Measurements from ENCODE around the gene COMMD4.
"Not testable (repeated sequence)": the region's sequence is repeated elsewhere in the genome, so short reads cannot be mapped to it uniquely, and the experiment has no call there.

Gene COMMD4

DNA sequence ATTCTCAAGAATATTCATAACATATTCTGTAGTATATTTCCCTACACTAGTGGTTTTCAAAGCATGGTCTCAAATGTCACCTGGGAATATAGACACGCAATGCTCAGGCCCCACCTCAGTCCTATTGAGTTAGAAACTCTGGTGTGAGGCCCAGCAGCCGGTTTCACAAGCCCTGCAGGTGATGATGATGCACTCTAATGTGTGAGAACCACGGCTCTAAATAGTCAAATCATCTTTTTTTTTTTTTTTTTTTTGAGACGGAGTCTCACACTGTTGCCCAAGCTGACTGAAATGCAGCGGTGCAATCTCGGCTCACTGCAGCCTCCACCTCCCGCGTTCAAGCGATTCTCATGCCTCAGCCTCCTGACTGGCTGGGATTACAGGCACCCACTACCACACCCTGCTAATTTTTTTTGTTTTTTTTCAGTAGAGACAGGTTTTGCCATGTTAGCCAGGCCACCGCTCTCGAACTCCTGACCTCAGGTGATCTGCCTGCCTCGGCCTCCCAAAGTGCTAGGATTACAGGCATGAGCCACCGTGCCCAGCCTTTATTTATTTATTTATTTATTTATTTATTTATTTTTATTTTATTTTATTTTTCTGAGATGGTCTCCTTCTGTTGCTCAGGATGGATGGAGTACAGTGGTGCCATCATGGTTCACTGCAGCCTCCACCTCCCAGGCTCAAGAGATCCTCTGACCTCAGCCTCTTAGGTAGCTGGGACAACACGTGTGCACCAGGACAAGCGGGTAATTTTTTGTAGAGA is 2.0 kb upstream of the COMMD4 start:
- DNase-seq = not testable (repeated sequence)

DNA sequence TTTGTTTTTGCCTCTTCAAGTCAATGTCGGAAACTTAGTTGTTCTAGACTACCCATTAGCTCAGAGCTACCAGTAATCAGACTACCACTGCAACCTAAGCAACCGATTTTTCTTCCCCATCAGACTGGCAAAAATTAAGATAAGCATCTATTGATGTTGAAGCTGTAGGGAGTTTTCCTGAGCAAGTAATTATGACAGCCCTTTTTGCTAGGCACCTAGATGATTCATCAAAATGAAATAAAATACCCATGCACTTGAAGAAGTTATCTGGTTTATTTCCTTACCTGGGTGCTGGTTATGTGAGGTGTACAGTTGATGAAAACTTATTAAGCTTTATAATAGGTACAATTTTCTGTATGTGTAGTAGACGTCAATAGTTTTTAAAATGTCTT is 554 bp upstream of the COMMD4 start:
- DNase-seq = no peak

- DNase-seq = no peak
Measured at GRCh38 chr15:75338661-75339240, 2.9 kb downstream of the COMMD4 start.

- DNase-seq = no peak
Measured at GRCh38 chr15:75339531-75340240, 3.8 kb downstream of the COMMD4 start.

- no peak for DNase-seq
Measured at GRCh38 chr15:75342221-75342620, 6.4 kb downstream of the COMMD4 start.

GRCh38 chr15:75343953-75344352 is 8.1 kb downstream of the COMMD4 start:
- peak in 2 of 14 donors; percentile 14 to 45 for DNase-seq

DNA sequence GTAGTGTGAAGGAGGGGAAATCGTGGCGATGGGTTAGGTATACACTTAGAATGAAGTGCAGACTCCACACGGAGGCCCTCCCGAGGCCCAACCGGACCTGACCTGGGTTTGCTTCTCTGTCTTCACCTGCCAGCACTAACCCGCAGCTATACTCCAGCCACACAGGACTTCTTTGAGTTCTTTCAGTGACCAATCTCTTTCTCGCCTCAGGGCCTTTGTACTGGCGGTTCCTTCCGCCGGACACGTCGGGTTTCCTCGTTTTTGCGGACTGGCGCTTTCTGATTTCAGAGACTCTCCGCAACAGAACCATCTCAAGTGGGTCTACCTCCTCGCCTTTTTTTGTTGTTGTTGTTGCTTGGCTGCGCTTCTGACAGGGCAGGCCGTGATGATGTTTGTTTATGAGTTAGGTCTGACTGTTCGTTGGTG is 10.9 kb downstream of the COMMD4 start, which contains the start of gene NEIL1:
Gene NEIL1, plus strand, starts transcription at position 244 of the 426 bp plus-strand sequence. CDS start 1,867 bp downstream, outside the sequence.
- DNase-seq = peak in 1 of 14 donors; percentile 31

DNA sequence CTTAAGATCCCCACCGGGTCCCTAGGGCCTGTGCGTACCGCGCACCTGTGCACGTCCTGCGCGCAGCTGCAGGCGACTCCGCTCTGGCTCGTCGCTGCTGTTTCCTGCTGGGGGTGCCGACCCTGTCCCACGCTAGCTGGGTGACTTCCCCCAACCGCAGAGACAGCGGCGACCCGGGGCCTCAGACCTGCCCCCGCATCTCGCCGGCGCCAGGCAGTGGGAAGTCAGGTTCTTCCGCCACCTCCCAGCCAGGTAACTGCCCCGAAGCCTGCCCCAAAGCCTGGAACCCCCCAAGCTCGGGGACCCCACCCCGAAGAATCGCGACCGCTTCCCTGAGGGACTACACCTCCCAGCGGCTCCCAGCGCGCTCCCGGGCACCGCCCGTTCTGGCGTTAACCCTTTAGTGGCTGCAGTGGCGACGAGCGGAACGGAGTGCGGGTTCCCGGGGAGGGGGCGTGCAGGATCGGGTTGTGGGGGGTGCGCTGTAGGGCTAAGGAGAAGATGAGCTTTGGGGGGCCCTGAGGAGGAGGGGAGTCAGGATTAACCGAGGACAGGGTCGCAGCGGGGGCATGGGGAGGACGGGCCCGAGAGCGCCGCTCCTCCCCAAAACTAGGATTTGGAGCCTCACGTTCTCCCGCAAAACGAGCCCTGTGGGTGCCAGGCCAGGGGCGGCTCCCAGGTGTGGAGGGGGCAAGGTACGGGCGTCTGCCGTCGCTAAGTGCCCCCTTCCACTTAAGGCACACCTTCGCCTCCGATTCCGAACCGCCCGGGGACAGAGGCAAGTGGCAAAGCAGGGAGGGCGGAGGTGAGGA is 11.6 kb downstream of the COMMD4 start:
- peak in 11 of 14 donors; percentile 21 to 72 (median 48) for DNase-seq

DNA sequence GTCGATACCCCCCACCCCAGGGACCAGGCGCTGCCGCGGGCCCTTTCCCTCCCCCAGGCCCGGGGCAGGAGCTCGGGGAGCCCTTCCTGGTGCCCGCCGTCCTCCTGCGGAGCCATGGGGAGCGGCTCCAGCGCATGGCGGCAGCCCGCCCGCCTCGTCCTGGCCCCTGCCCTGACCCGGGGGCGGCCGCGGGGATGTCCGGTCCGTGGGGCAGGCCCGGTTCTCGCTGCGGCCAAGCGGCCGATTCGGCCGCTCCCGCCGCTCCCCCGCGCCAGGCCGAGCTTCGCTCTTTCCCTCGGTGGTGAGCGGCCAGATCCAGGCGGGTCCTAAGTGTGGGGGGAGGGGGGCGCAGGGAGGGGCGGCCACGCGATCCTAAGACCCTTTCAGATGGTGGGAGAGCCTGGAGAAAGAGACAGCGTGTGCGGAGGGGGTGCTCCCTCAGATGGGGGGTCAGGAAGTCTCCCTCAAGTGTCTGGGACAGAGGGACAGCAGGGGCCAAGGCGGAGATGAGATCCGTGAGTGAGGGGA is 12.2 kb downstream of the COMMD4 start:
- peak in 3 of 14 donors; percentile 23 to 41 (median 38) for DNase-seq

GRCh38 chr15:75348562-75349350 is 12.9 kb downstream of the COMMD4 start:
- peak in 5 of 14 donors; percentile 14 to 43 (median 33) for DNase-seq

DNA sequence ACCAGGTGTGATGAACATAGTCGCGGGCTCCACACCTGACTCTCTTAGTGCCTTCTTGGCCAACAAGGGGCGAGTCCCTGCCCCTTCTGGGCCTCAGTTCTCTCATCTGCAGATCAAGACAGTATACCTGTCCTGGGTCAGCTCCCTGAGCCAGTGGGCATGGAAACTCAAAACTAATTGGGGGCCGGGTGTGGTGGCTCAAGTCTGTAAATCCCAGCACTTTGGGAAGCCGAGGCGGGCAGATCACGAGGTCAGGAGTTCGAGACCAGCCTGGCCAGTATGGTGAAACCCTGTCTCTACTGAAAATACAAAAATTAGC is 13.4 kb downstream of the COMMD4 start:
- DNase-seq = not testable (repeated sequence)

DNA sequence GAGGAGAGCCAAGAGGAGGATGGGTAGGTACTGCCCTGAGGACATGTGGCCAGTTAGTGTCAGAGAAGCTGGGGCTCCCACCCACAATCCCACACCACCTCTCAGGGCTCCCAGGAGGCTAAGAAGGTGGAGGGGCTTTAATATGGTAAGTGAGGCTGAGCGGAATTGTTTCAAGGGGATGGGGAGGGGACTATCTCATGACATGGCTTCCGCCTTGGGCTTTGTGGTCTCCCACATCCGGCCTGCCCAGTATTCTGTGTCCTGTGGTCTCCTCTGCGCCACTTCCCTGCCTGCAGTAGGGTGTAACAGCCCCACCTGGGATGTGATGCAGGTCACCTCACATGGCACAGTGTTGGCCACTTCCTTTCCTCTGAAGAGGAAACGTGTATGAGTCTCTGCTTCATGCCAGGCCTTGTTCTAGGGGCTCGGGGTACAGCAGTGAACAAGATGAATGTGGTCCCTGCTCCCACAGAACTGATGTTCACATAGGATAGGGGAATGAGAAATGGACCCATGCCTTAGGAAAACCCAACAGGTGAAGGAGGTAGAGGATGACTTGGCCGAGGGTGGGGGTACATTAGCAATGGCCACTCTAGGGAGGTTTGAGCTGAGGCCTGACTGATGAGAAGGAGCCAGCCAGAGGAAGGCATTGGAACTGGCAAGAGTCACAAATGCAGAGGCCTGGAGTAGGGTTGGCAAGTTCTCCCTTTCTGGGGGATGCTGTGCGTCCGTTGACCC is 14.2 kb downstream of the COMMD4 start:
- DNase-seq = no peak

GRCh38 chr15:75350601-75351361 is 14.9 kb downstream of the COMMD4 start:
- no peak for DNase-seq

GRCh38 chr15:75352186-75353080 is 16.6 kb downstream of the COMMD4 start:
- DNase-seq = no peak

DNA sequence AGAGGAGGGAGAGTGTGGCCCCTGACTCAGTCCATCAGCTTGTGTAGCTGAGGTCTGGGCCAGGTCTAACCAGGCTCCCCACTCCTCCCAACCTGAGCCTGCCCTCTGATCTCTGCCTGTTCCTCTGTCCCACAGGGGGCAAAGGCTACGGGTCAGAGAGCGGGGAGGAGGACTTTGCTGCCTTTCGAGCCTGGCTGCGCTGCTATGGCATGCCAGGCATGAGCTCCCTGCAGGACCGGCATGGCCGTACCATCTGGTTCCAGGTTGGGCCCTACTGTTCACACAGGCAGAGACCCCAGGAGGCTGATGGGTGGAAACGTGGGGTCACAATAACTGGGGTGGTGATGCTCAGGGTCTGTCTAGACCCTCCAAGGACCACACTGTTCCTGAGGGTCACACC is 17.7 kb downstream of the COMMD4 start:
- no peak for DNase-seq

GRCh38 chr15:75354454-75354853 is 18.6 kb downstream of the COMMD4 start:
- no peak for DNase-seq

DNA sequence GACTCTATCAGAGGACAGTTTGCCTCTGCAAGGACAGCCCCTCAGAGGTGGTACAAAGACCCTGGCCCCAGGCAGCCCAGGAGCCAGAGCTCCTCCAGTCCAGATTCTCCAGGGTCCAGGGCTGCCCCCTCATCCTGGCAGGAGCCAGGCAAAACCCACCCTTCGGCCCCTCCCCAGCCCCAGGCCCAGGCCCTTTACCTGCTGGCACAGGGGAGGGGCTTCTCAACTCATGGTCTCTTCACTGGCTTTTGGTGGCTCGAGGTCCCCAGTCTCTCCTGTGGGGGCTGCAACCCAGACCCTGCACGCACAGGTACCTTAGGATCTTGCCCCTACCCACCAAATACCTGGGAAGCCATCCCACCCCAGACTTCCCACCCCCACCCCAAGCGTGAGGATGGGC is 19.5 kb downstream of the COMMD4 start:
- DNase-seq = no peak

DNA sequence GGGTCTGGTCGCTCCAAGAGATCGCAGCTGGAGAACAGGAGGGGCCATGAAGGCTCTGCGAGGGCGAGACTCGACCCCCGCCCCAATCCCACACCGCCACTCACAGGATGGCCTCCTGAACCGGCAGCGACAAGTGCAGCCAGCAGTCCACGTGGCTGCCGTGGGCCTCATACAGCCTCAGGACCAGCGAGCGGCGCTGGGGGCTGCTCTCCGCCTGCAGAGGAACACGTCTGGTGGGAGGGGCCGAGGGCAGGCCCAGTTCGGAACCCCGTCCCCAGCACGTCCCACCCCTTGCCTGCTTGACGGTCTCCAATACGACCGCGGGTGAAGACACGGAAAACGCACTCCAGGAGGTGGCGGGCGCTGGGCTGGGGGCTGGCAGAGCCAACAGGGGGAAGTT is 20.1 kb downstream of the COMMD4 start:
- no peak for DNase-seq

GRCh38 chr15:75356517-75356916 is 20.7 kb downstream of the COMMD4 start:
- no peak for DNase-seq

All from C1 segment of cervical spinal cord (tissue), 14 donors.